ENCODE measurements around the gene CD44. TPM values are rescaled to one million over a fixed set of nuclear protein-coding genes. Genes with fewer than 3 reads are reported as not detected.

Gene CD44
- total and polyA plus RNA-seq, 11 donors, result 3.9 to 210 (median 26.2) TPM

GRCh38 chr11:35241531-35241930, 102.6 kb downstream of the CD44 start:
- Histone ChIP-seq H3K27me3 (no peaks in the 10 kb centered on the region), H3K4me3 (no peak overlapping the region), H3K36me3 (no peaks in the 10 kb centered on the region), H3K4me1 (peaks cover 0 to 46% (median 8%) of the 10 kb centered on the region in 12 donors), H3K9me3 (no peaks in the 10 kb centered on the region), H3K27ac (no peak overlapping the region)
- ATAC-seq (no peak), DNase-seq (no peak)
- intact Hi-C loops (cut with DNase I), result loop anchor here in 3 of 10 donors (10.0 kb wide), 3 partner anchors 123 to 143 kb away; no protein-coding TSS in a partner anchor
- TF ChIP-seq CTCF (IDR thresholded peaks at IDR 0.05), result no peak
- 80 to 100% (median 93%) methylated on average over 1 of the region's 1 CpG for WGBS, 4 donors

DNA sequence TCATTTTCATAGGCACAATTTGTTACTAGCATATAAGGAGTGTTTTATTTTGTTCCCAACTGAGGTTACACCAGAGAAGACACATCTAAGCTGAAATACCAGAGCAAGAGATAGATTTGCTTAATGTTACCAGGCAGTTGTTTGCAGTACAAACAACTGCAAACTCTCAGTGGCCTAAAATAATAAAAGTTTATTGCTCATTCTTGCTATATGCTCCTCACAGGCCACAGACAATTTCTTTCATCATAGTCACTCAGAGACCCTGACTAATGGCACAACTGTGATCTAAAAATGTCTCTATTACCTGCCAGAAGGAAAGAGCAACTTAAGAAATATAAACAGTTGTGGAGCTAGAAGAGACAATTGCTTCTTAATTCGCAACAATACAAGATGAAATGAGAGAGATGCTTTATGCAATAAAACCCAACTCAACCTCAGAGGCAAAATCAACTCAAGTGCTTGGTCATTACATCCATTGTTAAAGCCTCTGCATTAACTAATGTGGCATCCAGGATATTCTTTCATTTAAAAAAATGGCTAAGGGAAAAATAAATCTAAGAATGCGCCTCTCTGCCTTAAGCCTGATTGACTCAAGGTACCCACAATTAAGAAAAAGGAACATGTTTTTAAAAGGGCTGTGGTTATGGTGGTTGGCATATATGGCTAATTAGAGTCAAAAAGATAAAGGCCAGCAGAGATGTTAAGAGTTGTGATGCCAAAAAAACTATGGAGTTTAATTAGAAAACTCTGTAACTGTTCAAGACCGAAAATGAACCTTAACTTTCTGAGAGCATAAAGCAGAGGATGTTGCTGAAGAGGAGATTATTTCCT, 103.7 kb downstream of the CD44 start:
- DNase-seq (no peak), ATAC-seq (no peak)
- H3K36me3 ChIP-seq, result no peaks in the 10 kb centered on the region
- no peaks in the 10 kb centered on the region for H3K27me3 ChIP-seq
- peaks cover 0 to 44% (median 16%) of the 10 kb centered on the region in 12 donors for H3K4me1 ChIP-seq
- no peak overlapping the region for H3K27ac ChIP-seq
- intact Hi-C loops (cut with DNase I), result loop anchor here in 3 of 10 donors (10.0 kb wide), 3 partner anchors 122 to 142 kb away; no protein-coding TSS in a partner anchor
- no peak overlapping the region for H3K4me3 ChIP-seq
- H3K9me3 ChIP-seq, result no peaks in the 10 kb centered on the region
- no peak for TF ChIP-seq CTCF (IDR thresholded peaks at IDR 0.05)
- TF ChIP-seq POLR2A (IDR thresholded peaks at IDR 0.05), result no peak
- 87 to 95% (median 94%) methylated on average over 3 of the region's 3 CpGs for WGBS, 4 donors

DNA sequence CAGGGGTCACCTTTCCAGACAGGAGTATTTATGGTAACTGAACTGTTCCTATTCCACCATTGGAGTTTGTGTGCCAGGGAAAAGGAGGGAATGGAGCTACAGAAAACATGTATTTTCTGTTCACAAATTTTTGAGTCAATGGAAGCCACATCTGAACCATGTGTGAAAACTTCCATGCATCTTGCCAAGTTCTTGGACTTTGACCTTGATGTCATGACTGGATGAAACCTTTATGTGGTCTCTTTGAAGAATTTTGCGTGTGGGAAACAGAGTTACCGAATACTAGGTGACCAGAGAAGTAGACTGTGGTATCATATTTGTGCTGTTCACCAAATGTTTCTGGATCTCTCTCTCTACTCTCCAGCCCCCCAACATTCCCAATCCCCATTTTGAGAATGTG, 104.8 kb downstream of the CD44 start:
- H3K4me1 ChIP-seq, result peaks cover 0 to 34% (median 16%) of the 10 kb centered on the region in 12 donors
- 96 to 100% (median 98%) methylated on average over 2 of the region's 2 CpGs for WGBS, 4 donors
- no peak for DNase-seq
- no peaks in the 10 kb centered on the region for H3K9me3 ChIP-seq
- H3K27ac ChIP-seq, result no peak overlapping the region
- intact Hi-C loops (cut with DNase I), result loop anchor here in 3 of 10 donors (10.0 kb wide), 3 partner anchors 121 to 141 kb away; no protein-coding TSS in a partner anchor
- ATAC-seq, result no peak
- H3K36me3 ChIP-seq, result no peaks in the 10 kb centered on the region
- H3K27me3 ChIP-seq, result no peaks in the 10 kb centered on the region
- TF ChIP-seq POLR2A (IDR thresholded peaks at IDR 0.05), result no peak
- no peak for TF ChIP-seq CTCF (IDR thresholded peaks at IDR 0.05)
- no peak overlapping the region for H3K4me3 ChIP-seq

DNA sequence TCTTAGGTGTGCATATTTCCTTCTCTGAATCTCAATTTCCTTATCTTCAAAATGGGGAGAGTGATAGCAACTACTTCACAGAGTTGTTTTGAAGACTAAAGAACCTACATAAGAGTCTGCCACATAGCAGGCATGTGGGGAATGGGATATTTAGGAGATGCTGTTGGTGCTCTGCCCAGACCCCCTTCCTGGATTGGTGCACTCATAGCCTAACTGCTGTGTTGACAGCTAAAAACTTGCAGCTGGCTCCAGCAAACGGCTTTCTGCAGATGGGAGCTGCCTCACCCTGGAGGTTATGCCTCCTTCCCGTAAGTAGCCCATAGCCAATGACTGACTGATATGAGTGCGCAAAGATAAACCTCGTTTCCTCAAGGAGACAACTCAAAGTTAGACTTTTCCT, 106.1 kb downstream of the CD44 start:
- H3K27ac ChIP-seq, result peak overlapping the region in 7 of 12 donors; percentile 24 to 91 (median 49)

More for the DNA sequence above, 106.1 kb downstream of the CD44 start:
- Histone ChIP-seq H3K9me3 (no peaks in the 10 kb centered on the region), H3K4me1 (peaks cover 0 to 26% (median 16%) of the 10 kb centered on the region in 12 donors), H3K4me3 (no peak overlapping the region), H3K27me3 (no peaks in the 10 kb centered on the region), H3K36me3 (no peaks in the 10 kb centered on the region)
- no peak for DNase-seq
- no peak for ATAC-seq
- TF ChIP-seq CTCF (IDR thresholded peaks at IDR 0.05), result no peak
- TF ChIP-seq POLR2A (IDR thresholded peaks at IDR 0.05), result no peak
- WGBS, 4 donors, result 70 to 80% (median 72%) methylated on average over 4 of the region's 4 CpGs
- intact Hi-C loops (cut with DNase I), result loop anchor here in 5 of 10 donors (5.0 to 10.0 kb wide), 4 partner anchors 120 to 140 kb away; no protein-coding TSS in a partner anchor

Measured in heart left ventricle (tissue), 16 donors.